Raji (cell line): ENCODE results near the gene COL23A1.

Source experiments
- POLR2A ChIP-seq: IDR thresholded peaks from 2 replicates; pipeline ENCODE4 v1.6.1; 2011; ENCODE audit warnings: low read depth, low read length, control low read depth; ENCODE audit not compliant: insufficient read depth

The COL23A1 gene

DNA sequence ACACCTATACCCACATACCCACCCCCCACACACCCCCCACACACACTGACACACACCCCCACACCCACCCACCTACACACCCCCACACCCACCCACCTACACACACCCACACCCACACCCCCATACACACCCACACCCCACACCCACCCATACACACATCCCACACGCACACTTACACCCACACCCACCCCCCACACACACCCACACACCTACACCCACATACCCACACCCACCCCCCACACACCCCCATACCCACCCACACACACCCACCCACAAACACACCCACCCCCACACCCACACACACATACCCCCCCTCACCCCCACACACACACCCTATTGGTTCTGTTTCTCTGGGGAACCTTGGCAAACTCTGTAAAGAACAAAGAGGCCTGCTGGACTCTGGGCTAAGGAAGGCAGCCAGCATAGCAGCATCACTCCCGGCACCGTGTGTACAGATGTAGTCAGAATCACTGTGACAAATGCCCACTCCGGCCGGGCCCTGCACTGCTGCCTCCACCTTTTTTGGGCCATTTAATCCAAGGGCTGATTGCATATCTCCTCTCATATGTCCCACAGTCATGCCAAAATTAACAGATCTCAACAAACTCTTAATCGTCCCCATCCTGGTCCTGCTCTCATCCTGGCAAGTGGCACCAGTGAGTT, 42.3 kb downstream of the COL23A1 start:
- TF ChIP-seq POLR2A, result no peak

DNA sequence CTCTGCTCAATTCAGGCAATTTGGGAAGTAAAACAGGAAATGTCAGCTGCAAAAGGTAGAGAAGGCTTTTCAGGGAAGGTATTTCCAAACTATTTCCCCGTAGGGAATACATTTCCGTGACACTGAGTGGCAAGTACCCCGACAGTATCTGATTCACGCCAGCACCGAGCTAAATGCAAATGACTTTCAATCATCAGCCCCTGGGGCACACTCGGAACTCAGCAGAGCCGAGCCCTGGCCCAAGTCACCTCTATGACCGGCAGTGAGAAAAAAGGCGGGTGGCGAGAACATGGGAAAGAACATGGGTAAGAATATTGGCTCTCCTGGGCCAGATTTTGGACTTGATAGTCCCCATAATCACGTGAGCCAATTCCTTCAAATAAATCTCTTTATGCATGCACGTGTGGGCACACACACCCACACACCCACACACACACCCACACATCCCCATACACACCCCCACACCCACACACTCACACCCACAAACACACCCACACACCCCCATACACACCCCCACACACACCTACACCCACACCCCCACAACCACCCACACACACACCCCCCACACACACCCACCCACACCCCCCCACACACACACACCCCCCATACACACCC, 43.0 kb downstream of the COL23A1 start:
- TF ChIP-seq POLR2A, result no peak

DNA sequence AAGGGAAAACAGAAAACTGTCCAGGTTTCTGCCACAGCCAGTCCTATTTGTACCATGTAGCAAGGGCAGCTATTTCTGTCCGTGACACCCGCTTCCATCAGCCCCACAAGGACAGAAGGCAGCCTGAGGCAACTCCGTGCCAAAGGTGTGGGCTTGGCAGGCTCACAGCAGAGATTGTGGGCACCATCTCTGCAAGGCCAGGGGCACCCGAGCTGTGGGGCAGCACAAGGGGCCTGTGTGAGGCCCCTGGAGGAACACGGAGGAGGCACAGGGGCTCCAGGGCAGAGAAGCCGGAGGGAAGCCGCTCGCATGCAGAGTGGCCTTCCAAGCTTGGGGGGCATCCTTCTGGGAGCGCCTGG, 43.5 kb downstream of the COL23A1 start:
- no peak for TF ChIP-seq POLR2A

DNA sequence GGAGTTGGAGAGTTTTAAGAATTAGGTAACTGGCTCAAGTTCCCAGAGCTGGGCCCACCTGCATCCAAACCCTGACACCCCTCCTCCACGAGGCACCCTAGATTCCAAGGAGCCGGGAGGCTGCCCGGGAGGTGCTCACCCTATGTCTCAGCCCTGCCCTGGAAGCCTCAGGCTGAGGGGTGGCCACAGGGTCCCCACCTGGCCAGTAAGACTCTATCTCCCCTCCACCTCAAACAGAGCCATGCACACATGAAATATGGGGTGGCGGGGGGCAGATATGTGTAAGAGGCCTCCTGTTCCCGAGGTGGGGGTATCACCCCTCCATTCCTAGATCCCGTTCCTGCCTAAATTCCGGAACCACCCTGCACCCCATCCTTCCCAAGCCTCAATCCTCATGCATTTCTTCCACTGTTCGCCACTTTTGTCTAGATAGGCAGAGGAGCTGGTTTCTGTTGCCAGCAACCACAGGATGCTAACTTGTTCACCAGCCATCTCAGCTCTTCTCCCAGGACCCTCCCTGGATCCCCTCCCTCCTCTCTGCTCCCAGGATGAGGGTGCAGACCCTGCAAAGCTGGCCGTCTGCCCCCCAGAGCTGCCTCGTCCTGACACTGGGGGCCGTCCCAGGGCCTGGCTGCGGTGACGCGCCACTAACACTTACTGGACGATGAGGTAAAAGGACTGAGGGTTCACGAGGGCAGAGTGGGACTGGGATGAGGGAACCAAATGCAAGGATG, 44.1 kb downstream of the COL23A1 start:
- no peak for TF ChIP-seq POLR2A

DNA sequence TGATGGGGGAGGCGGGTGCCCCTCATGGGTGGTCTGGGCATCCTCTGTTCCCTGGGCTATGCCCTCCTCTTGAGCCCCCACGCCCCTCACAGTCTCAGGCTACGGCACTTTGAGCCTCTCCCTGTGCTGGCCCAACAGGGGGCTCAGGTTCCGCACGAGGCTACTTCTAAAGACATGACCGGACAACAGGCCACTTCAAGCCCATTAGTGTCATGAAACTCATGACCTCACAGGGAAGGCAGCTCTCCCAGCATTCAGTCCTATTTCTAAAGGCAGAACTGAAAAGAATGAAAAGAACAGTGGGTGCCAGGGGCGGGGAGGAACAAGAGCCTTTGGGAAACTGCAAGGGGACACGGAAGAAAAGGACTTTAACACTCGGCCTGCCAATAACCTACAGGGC, 45.0 kb downstream of the COL23A1 start:
- no peak for TF ChIP-seq POLR2A

DNA sequence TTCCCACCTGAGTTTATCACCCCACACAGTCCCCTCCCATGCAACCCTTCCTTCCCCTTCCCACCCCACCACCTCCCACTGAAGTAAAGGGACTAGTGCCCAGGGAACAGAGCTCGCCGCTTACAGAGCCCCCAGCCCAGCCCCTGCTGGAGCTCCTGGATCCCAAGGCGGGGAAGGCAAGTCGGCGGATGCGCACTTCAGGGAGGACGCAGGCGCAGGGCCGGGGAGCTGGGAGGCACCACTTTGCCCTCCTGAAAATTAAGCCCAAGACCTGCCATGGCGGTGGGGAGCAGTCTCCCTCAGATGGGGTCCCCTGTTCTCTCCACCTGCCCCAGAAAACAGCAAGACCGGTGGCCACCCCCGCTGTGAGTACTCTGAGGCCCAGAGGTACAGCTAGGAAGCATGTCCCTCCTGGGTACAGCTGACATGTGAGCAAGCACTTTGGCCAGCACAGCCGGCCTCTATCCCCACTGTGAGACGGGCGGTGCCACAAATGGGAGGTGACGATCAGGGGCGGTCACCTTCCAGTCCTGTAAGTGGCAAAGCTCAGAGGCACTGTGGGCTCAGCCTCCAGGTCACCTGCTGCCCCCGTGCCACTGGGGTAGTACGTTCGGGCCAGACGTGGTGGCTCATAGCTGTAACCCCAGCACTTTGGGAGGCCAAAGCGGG, 45.9 kb downstream of the COL23A1 start:
- no peak for TF ChIP-seq POLR2A

DNA sequence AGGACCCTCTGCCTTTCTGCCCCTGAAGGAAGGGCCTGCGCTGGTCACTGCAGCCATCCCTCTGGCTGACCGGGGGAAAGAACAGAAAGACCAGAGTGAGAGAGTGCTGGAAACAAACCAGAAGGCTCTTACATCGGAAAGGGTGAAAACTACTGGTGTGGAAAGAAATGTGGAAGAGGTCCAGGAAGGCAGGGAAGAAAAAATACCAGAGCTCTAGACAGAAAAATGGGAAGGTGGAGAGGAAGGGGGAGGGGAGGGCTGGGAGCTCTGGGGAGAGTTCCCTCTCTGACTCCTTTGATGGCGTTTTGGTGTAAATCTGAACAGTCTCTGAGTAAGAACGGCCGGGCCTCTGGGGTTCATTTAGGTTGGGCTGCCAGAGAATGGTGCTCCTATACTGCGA, 47.7 kb downstream of the COL23A1 start:
- no peak for TF ChIP-seq POLR2A

DNA sequence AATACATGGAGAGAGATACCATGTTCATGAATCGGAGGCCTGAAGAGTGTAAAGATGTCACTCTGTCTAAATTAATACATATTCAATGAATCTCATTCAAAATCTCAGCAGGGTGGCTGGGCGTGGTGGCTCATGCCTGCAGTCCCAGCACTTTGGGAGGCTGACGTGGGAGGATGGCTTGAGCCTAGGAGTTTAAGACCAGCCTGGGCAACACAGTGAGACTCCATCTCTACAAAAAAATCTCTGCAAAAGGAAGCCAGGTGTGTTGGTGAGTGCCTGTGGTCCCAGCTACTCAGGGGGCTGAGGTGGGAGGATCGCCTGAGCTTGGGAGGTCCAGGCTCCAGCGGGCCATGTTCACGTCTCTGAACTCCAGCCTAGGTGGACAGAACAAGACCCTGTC, 49.7 kb downstream of the COL23A1 start:
- no peak for TF ChIP-seq POLR2A

DNA sequence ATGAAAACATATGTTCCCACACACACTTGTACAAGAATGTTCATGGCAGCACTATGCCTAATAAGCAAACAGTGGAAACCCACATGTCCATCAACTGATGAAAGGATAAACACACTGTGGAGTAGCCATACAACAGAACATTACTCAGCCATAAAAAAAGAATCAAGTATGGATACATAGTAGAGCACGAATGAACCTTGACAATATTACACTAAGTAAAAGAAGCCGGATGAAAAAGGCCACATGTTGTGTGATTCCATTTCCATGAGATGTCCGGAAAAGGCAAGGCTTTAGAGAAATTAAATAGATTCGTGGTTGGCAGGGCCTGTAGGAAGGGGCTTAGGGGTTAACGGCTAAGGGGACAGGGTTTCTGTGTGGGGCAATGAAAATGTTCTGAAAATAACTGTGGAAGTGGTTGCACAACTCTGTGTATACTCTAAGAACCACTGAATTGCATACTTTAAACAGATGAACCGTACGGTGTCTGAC, 51.4 kb downstream of the COL23A1 start:
- TF ChIP-seq POLR2A, result no peak

DNA sequence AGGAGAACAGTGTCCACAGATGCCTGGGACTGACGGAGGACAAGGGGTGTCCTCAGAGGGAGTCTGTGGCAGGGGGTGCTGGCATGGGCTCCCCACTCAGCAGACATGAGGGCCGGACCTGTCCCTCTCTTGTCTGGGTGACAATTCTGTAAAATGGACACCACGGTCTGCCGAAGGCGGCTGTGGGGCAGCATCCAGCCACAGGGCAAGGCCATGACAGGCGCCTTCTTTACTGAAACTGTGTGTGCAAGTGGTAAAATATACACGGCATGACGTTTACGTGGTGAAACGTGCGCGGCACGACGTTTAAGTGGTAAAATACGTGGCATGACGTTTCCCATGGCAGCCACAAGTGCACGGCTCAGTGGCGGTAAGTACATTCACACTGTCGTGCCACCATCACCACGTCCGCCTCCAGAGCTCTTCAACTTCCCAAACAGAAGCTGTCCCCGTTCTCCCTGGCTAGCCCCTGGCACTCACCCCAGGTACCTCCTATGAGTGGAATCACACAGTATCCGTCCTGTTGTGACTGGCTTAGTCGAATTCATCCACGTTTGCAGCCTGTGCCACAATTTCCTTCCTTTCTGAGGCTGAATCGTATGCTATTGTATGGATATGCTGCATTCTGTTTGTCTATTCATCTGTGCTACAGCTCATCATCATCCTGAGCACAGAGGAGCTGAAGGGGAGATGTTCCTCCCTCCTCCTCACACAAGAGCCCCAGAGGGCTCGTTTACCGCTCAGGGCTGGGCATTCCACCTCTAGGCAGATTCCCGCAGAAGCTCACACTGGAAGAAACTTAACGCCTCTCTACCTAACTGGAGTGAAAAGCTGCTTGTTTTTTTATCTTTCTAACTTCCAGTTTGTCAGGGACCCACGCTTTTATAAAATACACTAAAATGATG, 52.5 kb downstream of the COL23A1 start:
- TF ChIP-seq POLR2A, result no peak

DNA sequence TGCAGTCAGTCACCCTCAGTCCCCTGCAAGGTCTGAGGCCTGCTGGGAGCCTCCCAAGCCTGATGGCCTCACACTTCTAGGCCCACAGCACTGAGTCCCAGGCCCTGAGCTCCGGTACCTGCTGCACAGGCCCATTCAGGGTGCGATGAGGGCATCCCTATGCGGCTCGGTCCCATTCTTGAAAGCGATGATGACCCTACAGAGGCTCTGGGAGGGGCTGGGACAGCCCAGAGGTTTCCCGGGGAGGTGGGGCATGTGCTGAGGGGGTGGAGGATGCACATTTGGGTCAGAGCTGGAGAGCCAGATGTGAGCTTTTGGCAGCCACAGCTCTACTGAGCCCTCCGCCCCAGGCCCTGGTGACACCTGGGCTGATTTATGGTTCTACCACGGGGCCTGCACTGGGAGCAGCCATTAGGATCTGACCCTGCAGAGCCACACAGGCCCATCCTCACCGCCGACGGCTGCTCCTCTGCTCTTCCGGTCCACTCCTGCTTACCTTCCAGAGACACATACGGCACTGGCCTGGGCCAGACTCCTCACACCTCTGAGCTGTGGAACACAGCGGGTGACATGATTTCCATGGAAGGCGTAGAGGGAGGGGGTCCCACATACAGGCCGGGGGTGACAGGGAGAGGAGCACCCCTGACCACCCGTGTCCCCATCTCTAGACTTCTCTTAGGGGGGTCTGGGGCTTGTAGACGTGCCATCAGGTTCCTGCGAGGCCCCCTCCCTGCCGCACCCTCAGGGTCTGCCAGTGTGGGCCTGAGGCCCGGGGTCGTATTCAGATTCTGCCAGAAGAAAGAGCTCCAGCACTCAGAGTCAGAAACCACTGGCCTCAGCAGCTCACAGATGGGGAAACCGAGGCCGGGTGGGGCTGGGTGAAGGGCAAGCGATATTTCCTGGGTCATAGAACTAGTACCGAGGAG, 53.4 kb downstream of the COL23A1 start:
- TF ChIP-seq POLR2A, result no peak

DNA sequence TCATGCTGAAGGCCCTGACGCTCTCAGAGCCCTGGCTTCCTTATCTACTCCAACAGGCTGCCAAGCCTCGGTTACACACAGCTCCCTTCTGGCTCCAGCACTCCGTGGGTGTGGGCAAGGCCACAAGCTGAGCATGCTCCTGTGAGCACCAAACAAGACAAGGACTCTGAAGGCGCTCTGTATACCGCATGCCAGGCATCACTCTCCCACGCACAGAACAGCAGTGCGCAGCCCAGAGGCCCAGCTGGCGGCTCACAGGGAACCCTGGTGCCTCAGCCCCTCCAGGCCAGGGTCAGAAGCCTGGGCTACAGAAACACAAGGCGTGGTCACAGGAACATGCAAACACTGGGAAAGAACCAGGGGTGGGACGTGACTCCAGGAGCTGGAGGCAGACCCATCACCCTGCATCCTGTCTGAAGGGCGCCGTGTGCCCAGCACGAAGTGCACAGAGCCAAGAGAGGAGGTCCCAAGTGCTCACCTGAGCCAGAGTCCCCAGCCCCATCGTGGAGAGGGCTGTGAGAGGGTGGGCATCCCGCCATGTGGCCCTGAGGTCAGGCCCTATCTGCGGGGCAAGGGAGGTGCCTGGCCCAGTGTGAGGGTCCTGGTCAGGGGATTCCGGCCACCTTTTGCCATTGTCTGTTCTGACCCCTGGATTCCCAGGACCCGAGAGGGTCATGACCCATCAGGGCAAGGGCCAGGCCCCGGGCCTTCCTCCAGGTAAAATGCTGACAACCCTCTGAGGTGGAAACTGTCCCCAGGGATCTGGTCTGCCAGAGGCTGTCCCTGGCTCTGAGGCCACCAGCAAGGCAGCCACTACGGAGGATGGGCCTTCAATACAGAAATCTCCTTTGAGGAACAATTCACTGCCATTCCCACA, 54.7 kb downstream of the COL23A1 start:
- no peak for TF ChIP-seq POLR2A

DNA sequence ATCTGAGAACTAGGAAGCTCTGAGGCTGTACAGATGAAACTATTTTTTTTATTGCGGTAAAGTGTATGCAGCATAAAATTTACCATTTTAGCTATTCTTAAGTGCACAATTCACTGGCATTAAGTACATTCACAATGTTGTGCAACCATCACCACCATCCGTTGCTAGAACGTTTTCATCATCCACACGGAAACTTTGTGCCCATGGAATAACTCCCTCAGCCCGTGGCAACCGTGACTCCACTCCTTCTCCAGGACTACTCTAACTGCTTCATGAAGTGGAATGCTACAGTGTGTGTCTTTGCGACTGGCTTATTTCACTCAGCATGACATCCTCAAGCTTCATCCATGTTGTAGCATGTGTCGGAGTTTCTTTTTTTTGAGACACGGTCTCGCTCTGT, 57.1 kb downstream of the COL23A1 start:
- no peak for TF ChIP-seq POLR2A
